Transverse colon (tissue), 4 donors: ENCODE data around the gene ZNF319.

Experiments used
- POLR2AphosphoS5 ChIP-seq, 3 donors: sonication (generic); formaldehyde crosslinking; IDR thresholded peaks; one replicate each; pipeline ENCODE4 v1.6.1; 2016; ENCODE audit warnings: antibody characterized with exemption in 3 of 3
- TF ChIP-seq, protein P1 (sequence below), 5 experiments: fragments of 200-600 bp in 3 of 5; fragments of 450-650 bp in 2 of 5; sonication (generic) in 3 of 5; IDR thresholded peaks; 1 replicate in 2 of 5; 2 replicates in 3 of 5; pipeline ENCODE4 v1.5.1; 2016 to 2017; ENCODE audit warnings: antibody characterized with exemption in 5 of 5, inconsistent platforms in 3 of 5, mild to moderate bottlenecking in 2 of 5, moderate library complexity in 1 of 5

GRCh38 chr16:58021661-58022551 is 21.4 kb upstream of the ZNF319 start:
- TF ChIP-seq, protein P1, sequence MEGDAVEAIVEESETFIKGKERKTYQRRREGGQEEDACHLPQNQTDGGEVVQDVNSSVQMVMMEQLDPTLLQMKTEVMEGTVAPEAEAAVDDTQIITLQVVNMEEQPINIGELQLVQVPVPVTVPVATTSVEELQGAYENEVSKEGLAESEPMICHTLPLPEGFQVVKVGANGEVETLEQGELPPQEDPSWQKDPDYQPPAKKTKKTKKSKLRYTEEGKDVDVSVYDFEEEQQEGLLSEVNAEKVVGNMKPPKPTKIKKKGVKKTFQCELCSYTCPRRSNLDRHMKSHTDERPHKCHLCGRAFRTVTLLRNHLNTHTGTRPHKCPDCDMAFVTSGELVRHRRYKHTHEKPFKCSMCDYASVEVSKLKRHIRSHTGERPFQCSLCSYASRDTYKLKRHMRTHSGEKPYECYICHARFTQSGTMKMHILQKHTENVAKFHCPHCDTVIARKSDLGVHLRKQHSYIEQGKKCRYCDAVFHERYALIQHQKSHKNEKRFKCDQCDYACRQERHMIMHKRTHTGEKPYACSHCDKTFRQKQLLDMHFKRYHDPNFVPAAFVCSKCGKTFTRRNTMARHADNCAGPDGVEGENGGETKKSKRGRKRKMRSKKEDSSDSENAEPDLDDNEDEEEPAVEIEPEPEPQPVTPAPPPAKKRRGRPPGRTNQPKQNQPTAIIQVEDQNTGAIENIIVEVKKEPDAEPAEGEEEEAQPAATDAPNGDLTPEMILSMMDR (IDR thresholded peaks at IDR 0.05), result no peak
- no peak for TF ChIP-seq POLR2AphosphoS5 (IDR thresholded peaks at IDR 0.05)
